Erythroblast (primary cell): Measurements from ENCODE around the gene EPHA4.

Experiments
- GATA1 ChIP-seq: IDR thresholded peaks from 2 replicates; pipeline ENCODE4 v1.6.1; 2011; ENCODE audit warnings: low read depth, mild to moderate bottlenecking, control low read depth, low read length, moderate library complexity
- POLR2A ChIP-seq: IDR thresholded peaks from 2 replicates; pipeline ENCODE4 v1.6.1; 2011; ENCODE audit warnings: mild to moderate bottlenecking, low read length

- no peak for TF ChIP-seq POLR2A
- no peak for TF ChIP-seq GATA1
These were observed 8.7 kb downstream of the EPHA4 start for GRCh38 chr2:221563270-221563985.
